Liver (tissue), 3 donors: ENCODE results near the gene TTC5.

Experiments
- JUND ChIP-seq, 2 donors: IDR thresholded peaks; 2 replicates each; pipeline ENCODE4 v1.6.1; 2016; ENCODE audit warnings: antibody characterized with exemption in 2 of 2
- TAF1 ChIP-seq: conservative IDR thresholded peaks from 2 replicates; pipeline ENCODE4 v1.6.1; 2016; ENCODE audit warnings: antibody characterized with exemption, mild to moderate bottlenecking
- TF ChIP-seq, protein P1 (sequence below): IDR thresholded peaks from 2 replicates; pipeline ENCODE4 v1.6.1; 2016; ENCODE audit warnings: antibody characterized with exemption, mild to moderate bottlenecking
- TF ChIP-seq, protein P2 (sequence below): fragments of 150-350 bp; IDR thresholded peaks from 2 replicates; pipeline ENCODE4 v1.5.1; 2017; ENCODE audit warnings: improper control_type of control experiment, low read depth, low read length; ENCODE audit not compliant: missing input control
- TF ChIP-seq, protein P3 (sequence below): IDR thresholded peaks from 2 replicates; pipeline ENCODE4 v1.6.1; 2016; ENCODE audit warnings: antibody characterized with exemption
- TF ChIP-seq, protein P4 (sequence below): IDR thresholded peaks from 2 replicates; pipeline ENCODE4 v1.6.1; 2016; ENCODE audit warnings: antibody characterized with exemption
- donor health status: healthy.
- donor health status: healthy.

DNA sequence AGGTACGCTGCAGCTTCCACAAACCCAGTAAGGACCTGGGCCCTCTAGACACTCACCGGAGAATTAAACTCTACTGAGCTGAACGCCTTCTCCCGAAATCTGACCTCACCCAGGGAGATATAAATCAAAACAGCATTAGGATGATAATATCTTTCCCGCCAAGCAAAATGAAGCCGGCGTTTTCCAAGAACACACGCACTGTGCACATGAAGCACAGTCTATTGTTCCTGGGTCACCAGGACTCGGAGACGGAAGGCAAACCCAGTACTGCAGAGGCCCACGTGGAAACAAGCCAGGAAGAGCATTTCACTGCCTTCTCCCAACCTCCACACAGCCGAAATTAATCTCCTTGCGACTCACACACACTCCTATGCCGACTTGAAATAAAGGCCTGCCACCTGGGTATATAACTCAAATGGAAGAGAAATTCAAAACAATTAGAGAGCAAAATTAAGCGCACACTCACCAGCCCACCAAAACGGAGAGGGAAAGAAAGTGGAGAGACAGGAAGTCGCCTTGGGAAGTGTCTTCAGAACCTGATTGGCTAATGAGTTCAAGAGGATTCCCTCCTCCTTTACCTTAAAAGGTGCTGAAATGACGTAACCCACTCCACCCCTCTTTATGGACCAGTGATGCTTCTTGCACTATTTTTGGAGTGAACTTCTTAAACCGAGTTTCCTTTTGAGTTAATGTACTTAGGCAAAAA, 27.2 kb upstream of the TTC5 start, which contains the start of gene CCNB1IP1:
- TF ChIP-seq, protein P1, sequence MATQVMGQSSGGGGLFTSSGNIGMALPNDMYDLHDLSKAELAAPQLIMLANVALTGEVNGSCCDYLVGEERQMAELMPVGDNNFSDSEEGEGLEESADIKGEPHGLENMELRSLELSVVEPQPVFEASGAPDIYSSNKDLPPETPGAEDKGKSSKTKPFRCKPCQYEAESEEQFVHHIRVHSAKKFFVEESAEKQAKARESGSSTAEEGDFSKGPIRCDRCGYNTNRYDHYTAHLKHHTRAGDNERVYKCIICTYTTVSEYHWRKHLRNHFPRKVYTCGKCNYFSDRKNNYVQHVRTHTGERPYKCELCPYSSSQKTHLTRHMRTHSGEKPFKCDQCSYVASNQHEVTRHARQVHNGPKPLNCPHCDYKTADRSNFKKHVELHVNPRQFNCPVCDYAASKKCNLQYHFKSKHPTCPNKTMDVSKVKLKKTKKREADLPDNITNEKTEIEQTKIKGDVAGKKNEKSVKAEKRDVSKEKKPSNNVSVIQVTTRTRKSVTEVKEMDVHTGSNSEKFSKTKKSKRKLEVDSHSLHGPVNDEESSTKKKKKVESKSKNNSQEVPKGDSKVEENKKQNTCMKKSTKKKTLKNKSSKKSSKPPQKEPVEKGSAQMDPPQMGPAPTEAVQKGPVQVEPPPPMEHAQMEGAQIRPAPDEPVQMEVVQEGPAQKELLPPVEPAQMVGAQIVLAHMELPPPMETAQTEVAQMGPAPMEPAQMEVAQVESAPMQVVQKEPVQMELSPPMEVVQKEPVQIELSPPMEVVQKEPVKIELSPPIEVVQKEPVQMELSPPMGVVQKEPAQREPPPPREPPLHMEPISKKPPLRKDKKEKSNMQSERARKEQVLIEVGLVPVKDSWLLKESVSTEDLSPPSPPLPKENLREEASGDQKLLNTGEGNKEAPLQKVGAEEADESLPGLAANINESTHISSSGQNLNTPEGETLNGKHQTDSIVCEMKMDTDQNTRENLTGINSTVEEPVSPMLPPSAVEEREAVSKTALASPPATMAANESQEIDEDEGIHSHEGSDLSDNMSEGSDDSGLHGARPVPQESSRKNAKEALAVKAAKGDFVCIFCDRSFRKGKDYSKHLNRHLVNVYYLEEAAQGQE, result peak; percentile 87
- TF ChIP-seq, protein P2, sequence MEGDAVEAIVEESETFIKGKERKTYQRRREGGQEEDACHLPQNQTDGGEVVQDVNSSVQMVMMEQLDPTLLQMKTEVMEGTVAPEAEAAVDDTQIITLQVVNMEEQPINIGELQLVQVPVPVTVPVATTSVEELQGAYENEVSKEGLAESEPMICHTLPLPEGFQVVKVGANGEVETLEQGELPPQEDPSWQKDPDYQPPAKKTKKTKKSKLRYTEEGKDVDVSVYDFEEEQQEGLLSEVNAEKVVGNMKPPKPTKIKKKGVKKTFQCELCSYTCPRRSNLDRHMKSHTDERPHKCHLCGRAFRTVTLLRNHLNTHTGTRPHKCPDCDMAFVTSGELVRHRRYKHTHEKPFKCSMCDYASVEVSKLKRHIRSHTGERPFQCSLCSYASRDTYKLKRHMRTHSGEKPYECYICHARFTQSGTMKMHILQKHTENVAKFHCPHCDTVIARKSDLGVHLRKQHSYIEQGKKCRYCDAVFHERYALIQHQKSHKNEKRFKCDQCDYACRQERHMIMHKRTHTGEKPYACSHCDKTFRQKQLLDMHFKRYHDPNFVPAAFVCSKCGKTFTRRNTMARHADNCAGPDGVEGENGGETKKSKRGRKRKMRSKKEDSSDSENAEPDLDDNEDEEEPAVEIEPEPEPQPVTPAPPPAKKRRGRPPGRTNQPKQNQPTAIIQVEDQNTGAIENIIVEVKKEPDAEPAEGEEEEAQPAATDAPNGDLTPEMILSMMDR, result no peak
- TF ChIP-seq TAF1, result peak; percentile 54
- TF ChIP-seq, protein P3, sequence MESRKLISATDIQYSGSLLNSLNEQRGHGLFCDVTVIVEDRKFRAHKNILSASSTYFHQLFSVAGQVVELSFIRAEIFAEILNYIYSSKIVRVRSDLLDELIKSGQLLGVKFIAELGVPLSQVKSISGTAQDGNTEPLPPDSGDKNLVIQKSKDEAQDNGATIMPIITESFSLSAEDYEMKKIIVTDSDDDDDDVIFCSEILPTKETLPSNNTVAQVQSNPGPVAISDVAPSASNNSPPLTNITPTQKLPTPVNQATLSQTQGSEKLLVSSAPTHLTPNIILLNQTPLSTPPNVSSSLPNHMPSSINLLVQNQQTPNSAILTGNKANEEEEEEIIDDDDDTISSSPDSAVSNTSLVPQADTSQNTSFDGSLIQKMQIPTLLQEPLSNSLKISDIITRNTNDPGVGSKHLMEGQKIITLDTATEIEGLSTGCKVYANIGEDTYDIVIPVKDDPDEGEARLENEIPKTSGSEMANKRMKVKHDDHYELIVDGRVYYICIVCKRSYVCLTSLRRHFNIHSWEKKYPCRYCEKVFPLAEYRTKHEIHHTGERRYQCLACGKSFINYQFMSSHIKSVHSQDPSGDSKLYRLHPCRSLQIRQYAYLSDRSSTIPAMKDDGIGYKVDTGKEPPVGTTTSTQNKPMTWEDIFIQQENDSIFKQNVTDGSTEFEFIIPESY, result peak; percentile 24
- TF ChIP-seq JUND (IDR thresholded peaks at IDR 0.05), result peak; percentile 93 to 94
- TF ChIP-seq, protein P4, sequence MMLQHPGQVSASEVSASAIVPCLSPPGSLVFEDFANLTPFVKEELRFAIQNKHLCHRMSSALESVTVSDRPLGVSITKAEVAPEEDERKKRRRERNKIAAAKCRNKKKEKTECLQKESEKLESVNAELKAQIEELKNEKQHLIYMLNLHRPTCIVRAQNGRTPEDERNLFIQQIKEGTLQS, result no peak
